Measurements from ENCODE around the gene RPRD1A.
A peak's percentile ranks its signal among the peaks of the same experiment; 100 is the strongest.

- TF ChIP-seq GATA2 (IDR thresholded peaks at IDR 0.05; ENCODE audit: low read depth, low read length): peak; percentile 82
- peak; percentile 88 for TF ChIP-seq GATA3 (IDR thresholded peaks at IDR 0.05; ENCODE audit: low read depth, low read length)
Observed at GRCh38 chr18:36035253-36035652, 32.1 kb downstream of the RPRD1A start.

Measured in SH-SY5Y (cell line).